HG03103 (cell line): ENCODE measurements around the gene PPP1R7.
"Not testable (repeated sequence)": the region's sequence is repeated elsewhere in the genome, so short reads cannot be mapped to it uniquely, and the experiment has no call there.

Experiments
- ATAC-seq: cut with Tn5 transposase; IDR thresholded peaks from one replicate; pipeline ENCODE4 v1.9.1; 2021; ENCODE audit warnings: low read depth; ENCODE audit not compliant: unreplicated experiment

Gene PPP1R7, protein sequence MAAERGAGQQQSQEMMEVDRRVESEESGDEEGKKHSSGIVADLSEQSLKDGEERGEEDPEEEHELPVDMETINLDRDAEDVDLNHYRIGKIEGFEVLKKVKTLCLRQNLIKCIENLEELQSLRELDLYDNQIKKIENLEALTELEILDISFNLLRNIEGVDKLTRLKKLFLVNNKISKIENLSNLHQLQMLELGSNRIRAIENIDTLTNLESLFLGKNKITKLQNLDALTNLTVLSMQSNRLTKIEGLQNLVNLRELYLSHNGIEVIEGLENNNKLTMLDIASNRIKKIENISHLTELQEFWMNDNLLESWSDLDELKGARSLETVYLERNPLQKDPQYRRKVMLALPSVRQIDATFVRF

DNA sequence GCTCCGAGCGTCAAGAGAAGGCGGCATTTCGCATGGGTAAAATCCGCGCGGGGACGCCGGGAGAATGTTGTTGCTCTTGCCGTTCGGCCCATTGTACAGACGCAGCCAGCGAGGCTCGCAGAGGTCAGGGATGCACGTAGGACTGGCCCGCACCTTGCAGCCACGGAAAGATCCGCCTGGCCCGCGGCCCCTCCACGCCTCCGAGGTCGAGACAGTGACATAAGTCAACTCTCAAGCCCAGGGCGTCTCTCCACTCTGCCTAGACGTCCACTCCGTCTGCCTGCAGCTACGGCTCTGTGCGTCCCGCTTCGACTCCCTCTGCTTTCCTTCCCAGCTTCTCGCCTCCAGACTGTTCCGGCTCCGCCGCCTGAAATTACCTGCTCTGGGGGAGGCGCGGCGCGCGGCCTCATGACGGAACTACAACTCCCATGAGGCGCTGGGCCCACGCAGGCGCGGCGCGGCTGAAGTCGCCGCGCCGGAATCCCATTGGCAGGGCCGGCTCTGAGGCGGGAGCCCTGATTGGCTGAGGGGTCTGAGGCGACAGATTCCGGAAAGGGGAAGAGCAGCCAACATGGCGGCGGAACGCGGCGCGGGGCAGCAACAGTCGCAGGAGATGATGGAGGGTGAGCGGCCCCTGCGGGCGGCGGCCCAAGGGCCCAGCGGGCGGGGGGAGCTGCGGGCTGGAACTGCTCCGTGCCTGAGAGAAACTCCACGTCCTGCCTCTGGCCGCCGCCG is at the start of gene PPP1R7:
PPP1R7 (plus strand) TSS at position 543 of the 735 bp plus-strand sequence; CDS start at position 572, 29 bp downstream.
- ATAC-seq, result peak; percentile 60

DNA sequence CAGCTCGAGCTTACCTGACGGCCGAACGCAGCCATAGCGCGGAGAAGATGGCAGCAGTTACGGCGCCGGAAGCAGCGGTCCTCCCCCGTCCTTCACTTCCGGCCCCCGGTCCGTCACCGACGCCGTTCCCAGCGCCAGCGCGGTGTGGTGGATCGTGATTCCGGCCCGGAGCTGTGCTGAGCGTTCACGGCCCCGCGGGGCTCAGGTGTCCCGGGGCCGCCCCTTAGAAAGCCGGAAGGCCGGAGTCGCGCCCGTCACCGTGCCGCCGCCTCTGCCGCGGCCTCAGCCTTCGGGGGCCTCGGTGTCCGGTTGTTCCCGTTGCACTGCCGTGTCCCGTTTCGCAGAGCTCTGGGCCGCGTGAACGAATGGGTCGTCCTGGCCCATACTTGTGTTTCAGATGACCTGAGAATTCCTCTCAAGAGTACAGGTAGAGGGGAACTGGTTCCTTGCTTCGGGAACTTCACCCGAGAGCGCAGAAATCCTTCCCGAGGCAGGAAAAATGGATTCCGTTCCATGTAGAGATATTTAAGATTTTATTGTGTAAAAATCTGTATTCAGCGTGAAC is 47.9 kb upstream of the PPP1R7 start, which contains the start of gene MTERF4:
MTERF4 (minus strand) TSS at position 49 of the 565 bp plus-strand sequence; CDS start at position 35, 14 bp downstream.
- peak; percentile 85 for ATAC-seq

DNA sequence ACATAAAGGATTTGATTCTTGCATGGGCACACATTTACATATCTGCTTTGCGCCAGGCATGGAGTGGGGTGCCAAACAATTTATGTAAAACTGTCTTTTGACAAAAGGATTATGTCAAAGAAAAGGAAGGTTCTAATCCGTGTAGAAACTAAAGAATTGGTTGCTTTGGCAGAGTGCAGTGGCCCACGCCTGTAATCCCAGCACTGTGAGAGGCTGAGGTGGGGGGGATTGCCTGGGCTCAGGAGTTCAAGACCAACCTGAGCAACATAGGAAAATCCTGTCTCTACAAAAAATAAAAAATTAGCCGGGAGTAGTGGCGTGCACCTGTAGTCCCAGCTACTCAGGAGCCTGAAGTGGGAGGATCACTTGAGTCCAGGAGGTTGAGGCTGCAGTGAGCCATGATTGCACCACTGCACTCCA is 47.1 kb upstream of the PPP1R7 start:
- no peak for ATAC-seq

DNA sequence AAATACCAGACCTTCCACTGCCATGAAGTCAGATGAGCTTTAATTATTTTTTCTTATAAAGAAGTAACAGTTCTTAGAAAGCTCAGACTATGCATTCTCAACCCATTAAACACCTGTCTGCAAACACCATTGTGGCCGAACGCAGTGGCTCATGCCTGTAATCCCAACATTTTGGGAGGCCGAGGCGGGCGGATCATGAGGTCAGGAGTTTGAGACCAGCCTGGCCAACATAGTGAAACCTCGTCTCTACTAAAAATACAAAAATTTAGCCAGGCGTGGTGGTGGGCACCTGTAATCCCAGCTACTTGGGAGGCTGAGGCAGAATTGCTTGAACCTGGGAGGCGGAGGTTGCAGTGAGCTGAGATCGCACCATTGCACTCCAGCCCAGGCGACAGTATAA is 45.7 kb upstream of the PPP1R7 start:
- ATAC-seq, result not testable (repeated sequence)

GRCh38 chr2:241105641-241106040 is 44.6 kb upstream of the PPP1R7 start:
- ATAC-seq, result no peak

DNA sequence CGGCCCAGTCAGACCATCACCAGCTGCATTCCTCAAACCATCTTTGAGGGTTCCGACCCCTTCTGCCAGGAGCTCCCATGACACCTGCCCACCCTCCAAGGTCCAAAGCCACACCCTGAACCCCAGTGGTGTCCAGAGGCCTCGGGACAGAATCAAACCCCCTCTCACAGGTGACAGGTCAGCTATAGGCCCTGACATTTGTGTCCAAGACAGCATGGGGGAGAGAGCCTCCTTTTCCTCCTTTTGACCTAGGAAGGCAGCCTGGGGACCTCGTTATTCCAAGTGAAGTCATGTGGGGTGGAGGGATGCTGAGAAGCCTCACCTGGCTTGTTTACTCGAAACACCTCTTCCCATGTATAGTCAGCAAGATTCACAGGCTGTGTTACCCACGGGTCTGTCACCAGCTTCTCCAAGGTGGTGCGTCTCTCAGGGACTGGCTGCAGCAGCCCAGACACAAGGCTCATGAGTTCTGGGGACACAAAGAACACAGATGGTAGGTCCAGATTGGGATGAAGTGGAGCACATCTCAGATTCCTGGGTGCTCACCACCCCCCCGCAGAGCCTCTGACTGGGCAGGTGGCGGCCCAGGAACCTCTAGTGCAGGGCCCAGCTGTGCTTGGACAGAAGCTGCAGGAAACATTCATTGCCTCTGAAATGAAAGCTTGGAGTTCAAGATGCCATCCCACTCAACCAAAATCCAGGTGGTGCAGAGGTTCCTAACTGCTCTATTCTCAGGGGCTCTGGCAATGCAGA is 43.1 kb upstream of the PPP1R7 start:
- ATAC-seq, result no peak

DNA sequence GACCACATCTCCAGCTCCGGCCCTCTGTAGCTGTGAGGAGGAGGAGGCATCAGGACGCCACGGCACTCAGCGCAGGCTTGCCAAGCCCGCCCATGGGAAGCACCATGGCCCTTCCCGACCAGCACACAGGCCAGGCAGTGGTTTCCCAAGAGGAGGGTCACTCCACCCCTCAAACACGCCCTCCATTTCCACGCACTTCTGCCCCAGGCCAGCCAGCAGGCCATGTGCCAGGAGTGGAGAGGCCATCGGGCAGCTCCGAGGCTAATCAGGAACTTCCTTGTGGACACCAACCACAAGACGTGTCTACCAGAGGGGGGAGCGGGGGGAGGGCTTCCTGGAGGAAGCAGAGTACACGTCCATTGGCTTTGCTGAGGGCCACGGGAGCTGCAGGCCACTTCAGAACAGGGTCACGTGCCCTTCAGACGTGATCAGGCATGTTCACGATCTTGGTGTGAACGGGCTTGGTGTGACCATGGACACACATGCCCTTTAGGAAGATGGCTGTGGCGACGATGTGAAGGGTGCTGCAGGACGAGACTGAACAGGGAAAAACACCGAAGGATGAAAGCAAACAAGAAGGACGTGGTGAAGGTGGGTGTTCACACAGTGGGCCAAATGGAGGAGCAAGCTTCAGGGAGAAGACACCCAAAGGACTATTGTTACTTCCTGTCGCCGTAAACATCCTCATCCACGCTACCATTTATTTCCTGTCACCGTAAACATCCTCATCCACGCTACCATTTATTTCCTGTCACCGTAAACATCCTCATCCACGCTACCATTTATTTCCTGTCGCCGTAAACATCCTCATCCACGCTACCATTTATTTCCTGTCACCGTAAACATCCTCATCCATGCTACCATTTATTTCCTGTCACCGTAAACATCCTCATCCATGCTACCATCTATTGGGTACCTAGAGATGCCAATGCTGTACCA is 41.7 kb upstream of the PPP1R7 start:
- ATAC-seq, result no peak

DNA sequence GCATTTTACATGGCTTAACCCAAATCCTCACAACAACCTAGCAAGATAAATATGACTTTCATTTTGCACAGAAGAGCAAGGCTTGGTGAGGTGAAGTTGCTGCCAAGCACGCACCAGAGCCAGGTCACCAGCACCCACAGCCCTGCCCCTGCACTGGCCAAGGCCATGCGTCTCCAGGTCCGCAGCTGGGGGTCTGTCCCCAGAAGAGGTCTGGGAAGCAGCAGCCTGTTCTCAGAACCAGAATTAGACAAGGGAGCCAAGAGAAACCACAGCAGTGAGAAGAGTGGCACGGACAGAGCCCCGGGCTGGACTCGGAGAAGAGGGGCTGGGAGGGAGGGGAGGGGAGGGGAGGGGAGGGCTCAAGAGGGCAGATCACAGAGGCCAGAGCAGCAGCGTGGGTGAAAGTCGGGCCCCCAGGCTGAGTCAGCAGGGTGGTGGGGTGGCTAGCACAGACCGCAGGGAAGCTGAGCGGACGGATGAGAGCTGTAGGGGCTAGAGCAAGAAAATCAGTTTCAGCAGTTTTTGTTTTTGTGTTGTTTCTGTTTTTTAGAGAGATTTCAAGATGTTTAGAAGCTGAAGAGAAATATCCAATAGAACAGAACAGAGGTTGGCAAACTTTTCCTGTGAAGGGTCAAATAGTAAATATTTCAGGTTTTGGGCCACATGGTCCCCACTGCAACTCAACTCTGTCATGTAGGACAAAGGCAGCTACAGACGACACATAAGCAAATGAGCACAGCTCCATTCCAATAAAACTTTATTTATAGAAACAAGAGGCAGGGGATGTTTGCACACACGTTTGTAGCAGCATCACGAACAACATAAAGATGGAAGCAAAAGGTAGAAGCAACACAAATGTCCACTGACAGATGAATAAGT is 40.8 kb upstream of the PPP1R7 start:
- no peak for ATAC-seq

GRCh38 chr2:241110089-241110606 is 40.1 kb upstream of the PPP1R7 start:
- ATAC-seq, result no peak

DNA sequence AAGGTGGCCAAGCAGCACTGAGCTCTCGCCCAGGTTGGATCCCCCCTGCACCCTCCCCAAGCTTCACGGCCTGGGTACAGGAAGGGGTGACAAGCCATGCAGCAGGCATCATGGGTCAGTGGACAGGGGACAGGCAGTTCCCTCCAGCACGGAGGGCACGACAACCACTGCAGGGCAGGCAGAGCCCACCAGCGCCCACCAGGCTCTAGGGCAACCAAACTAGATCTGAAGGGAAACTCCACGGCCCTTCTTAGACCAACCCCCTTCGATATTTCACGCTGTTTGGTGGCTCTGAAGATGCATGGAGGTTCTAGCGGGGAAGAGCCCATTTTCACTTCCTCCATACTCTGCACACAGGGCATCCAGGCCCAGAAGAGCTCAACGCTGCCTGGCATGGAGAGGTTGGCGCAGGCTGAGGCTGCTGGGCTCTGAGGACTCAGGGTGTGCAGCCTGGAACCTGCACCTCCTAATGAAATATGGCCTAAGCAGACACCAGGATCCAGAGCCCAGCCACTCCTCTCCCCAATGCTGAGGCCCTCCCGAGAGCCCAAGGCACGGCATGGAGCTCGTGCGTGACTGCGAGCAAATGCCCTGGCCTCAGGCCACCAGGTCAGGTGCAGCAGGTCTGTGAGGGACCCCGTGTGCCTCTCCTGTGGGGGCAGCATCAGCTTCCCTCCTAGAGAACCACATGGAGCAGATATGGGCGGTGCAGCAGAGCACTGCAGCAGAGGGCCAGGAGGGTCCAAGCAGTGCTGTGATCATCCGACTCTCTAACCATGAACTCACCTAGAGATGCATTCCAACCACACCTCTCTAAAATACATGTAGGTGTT is 39.4 kb upstream of the PPP1R7 start:
- ATAC-seq, result no peak

DNA sequence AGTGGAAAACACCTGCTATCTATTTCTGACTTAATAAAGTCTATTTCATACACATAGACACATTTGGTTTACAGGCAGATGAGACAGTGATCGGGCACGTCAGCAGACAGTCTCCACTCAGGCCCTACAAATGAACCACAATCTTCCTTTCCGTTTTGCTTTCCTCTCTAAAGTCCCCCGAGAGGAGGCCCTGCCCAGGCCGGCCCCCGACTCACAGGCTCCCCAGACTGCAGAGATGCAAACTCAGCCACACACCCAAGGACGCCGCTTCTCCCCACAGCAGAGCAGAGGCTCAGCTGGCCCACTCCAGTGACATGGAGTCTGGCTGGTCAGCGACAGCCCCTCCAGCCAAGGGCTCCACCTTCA is 38.8 kb upstream of the PPP1R7 start:
- ATAC-seq, result no peak

GRCh38 chr2:241112046-241112445 is 38.2 kb upstream of the PPP1R7 start:
- no peak for ATAC-seq

GRCh38 chr2:241112592-241112991 is 37.7 kb upstream of the PPP1R7 start:
- no peak for ATAC-seq

DNA sequence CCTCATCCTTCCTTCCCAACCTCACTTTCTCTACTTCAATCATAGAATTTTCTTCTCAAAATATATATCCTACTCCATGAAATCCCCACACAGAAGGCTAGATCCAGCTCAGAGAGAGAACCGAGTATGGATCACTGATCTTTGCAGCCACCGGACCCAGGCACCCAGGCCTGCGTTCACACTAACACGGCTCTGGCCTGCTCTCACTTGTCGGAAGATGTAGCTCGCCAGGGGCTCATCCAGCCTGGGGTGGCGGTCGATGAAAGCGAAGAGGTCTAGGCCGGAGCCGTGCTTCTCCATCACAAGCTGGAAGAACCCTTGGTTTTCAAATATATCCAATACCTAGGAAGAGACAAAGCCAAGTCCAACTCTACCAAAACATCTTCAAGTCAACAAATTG is 35.4 kb upstream of the PPP1R7 start:
- ATAC-seq, result no peak

DNA sequence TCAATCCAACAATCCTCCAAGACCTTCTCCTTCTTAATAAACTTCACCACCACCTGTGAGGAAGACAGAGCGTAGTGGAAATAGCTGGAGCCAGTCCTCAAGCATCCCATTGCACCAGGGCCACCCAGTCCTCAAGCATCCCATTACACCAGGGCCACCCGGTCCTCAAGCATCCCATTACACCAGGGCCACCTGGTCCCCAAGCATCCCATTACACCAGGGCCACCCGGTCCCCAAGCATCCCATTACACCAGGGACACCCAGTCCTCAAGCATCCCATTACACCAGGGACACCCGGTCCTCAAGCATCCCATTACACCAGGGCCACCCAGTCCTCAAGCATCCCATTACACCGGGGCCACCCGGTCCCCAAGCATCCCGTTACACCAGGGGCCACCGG is 34.9 kb upstream of the PPP1R7 start:
- ATAC-seq, result no peak

GRCh38 chr2:241116606-241117560 is 33.4 kb upstream of the PPP1R7 start:
- no peak for ATAC-seq
